Osteocyte (in vitro differentiated cells): ENCODE results near the gene GPR152. TPM values are rescaled to one million over a fixed set of nuclear protein-coding genes. Genes with fewer than 3 reads are reported as not detected.
A peak's percentile ranks its signal among the peaks of the same experiment; 100 is the strongest.

Experiments used
- DNase-seq: peaks from one replicate; pipeline ENCODE4 v3.0.0; 2021; ENCODE audit warnings: mixed read lengths; ENCODE audit not compliant: unreplicated experiment; ENCODE audit errors: extremely low spot score
- H3K27ac Mint-ChIP-seq: one replicate; pipeline ENCODE4 v1.8.0; 2021; ENCODE audit warnings: mild to moderate bottlenecking, mixed read lengths; ENCODE audit not compliant: unreplicated experiment
- H3K27me3 Mint-ChIP-seq: one replicate; pipeline ENCODE4 v1.8.0; 2021; ENCODE audit warnings: mixed read lengths; ENCODE audit not compliant: unreplicated experiment
- H3K36me3 Mint-ChIP-seq: one replicate; pipeline ENCODE4 v1.8.0; 2021; ENCODE audit warnings: mixed read lengths; ENCODE audit not compliant: unreplicated experiment
- H3K4me1 Mint-ChIP-seq: one replicate; pipeline ENCODE4 v1.8.0; 2021; ENCODE audit warnings: mixed read lengths; ENCODE audit not compliant: unreplicated experiment
- H3K4me3 Mint-ChIP-seq: one replicate; pipeline ENCODE4 v1.8.0; 2021; ENCODE audit warnings: mild to moderate bottlenecking, moderate library complexity, mixed read lengths; ENCODE audit not compliant: unreplicated experiment
- H3K9me3 Mint-ChIP-seq: one replicate; pipeline ENCODE4 v1.8.0; 2021; ENCODE audit warnings: mixed read lengths; ENCODE audit not compliant: unreplicated experiment
- CTCF ChIP-seq: fragments of 200-600 bp; sonication (generic); IDR thresholded peaks from 2 replicates; pipeline ENCODE4 v1.5.0; 2021; ENCODE audit warnings: antibody characterized with exemption, mild to moderate bottlenecking, moderate library complexity
- total RNA-seq: library from RNA; stranded (reverse); gene quantifications from 2 replicates; pipeline ENCODE4 v1.2.1, GENCODE V29; 2021

Gene GPR152
- total RNA-seq, 1 donor from 2014 or later: not detected

GRCh38 chr11:67413266-67413849 lies 39.2 kb downstream of the GPR152 start:
- Mint-ChIP-seq H3K27ac (no peak overlapping the region), H3K9me3 (no peaks in the 10 kb centered on the region), H3K27me3 (no peaks in the 10 kb centered on the region), H3K4me1 (peaks cover 13% of the 10 kb centered on the region), H3K36me3 (no peaks in the 10 kb centered on the region), H3K4me3 (no peak overlapping the region)
- no peak for DNase-seq
- TF ChIP-seq CTCF: no peak

GRCh38 chr11:67412495-67413179 lies 39.9 kb downstream of the GPR152 start:
- Mint-ChIP-seq H3K9me3 (no peaks in the 10 kb centered on the region), H3K4me1 (peaks cover 13% of the 10 kb centered on the region), H3K36me3 (no peaks in the 10 kb centered on the region), H3K27me3 (no peaks in the 10 kb centered on the region), H3K27ac (no peak overlapping the region), H3K4me3 (no peak overlapping the region)
- TF ChIP-seq CTCF: no peak
- DNase-seq: peak; percentile 74

- Mint-ChIP-seq H3K4me3 (no peak overlapping the region), H3K27me3 (no peaks in the 10 kb centered on the region), H3K36me3 (no peaks in the 10 kb centered on the region), H3K4me1 (peaks cover 9% of the 10 kb centered on the region), H3K9me3 (no peaks in the 10 kb centered on the region), H3K27ac (no peak overlapping the region)
- no peak for DNase-seq
- TF ChIP-seq CTCF: no peak
Measured at GRCh38 chr11:67411785-67412152, 40.8 kb downstream of the GPR152 start.

GRCh38 chr11:67410984-67411784 lies 41.3 kb downstream of the GPR152 start:
- H3K4me1 Mint-ChIP-seq: peaks cover 3% of the 10 kb centered on the region
- no peaks in the 10 kb centered on the region for H3K36me3 Mint-ChIP-seq
- DNase-seq: no peak
- no peak overlapping the region for H3K27ac Mint-ChIP-seq
- TF ChIP-seq CTCF: no peak
- H3K27me3 Mint-ChIP-seq: no peaks in the 10 kb centered on the region
- H3K9me3 Mint-ChIP-seq: no peaks in the 10 kb centered on the region
- H3K4me3 Mint-ChIP-seq: no peak overlapping the region

- Mint-ChIP-seq H3K27ac (no peak overlapping the region), H3K9me3 (no peaks in the 10 kb centered on the region), H3K4me3 (no peak overlapping the region), H3K4me1 (no peaks in the 10 kb centered on the region), H3K36me3 (no peaks in the 10 kb centered on the region), H3K27me3 (no peaks in the 10 kb centered on the region)
- no peak for TF ChIP-seq CTCF
- DNase-seq: no peak
Measured at GRCh38 chr11:67410369-67410831, 42.1 kb downstream of the GPR152 start.
